Adipocyte (in vitro differentiated cells): ENCODE measurements around the gene CD44.
"Not testable (repeated sequence)": the region's sequence is repeated elsewhere in the genome, so short reads cannot be mapped to it uniquely, and the experiment has no call there.

Experiments
- DNase-seq: peaks from one replicate; pipeline ENCODE4 v3.0.0-alpha.2; 2015; ENCODE audit warnings: low read depth
- H3K27me3 ChIP-seq: replicated peaks from 2 replicates; pipeline ENCODE4 v1.7.0; 2013; ENCODE audit warnings: mild to moderate bottlenecking, low read length, moderate library complexity; ENCODE audit not compliant: control insufficient read depth, insufficient read depth
- H3K36me3 ChIP-seq: 2 replicates; pipeline ENCODE4 v1.7.0; 2013; ENCODE audit warnings: low read length, mild to moderate bottlenecking, moderate library complexity; ENCODE audit not compliant: control insufficient read depth, insufficient read depth, severe bottlenecking
- H3K4me1 ChIP-seq: 2 replicates; pipeline ENCODE4 v1.7.0; 2013; ENCODE audit warnings: mild to moderate bottlenecking, low read length, moderate library complexity; ENCODE audit not compliant: control insufficient read depth, insufficient read depth
- H3K4me3 ChIP-seq: 2 replicates; pipeline ENCODE4 v1.7.0; 2013; ENCODE audit warnings: mild to moderate bottlenecking, low read length, moderate library complexity
- H3K9ac ChIP-seq: 2 replicates; pipeline ENCODE4 v1.7.0; 2013; ENCODE audit warnings: mild to moderate bottlenecking, low read length, moderate library complexity
- H3K9me3 ChIP-seq: 2 replicates; pipeline ENCODE4 v1.7.0; 2013; ENCODE audit warnings: mild to moderate bottlenecking, low read length, moderate library complexity; ENCODE audit not compliant: control insufficient read depth

CD44 gene

DNA sequence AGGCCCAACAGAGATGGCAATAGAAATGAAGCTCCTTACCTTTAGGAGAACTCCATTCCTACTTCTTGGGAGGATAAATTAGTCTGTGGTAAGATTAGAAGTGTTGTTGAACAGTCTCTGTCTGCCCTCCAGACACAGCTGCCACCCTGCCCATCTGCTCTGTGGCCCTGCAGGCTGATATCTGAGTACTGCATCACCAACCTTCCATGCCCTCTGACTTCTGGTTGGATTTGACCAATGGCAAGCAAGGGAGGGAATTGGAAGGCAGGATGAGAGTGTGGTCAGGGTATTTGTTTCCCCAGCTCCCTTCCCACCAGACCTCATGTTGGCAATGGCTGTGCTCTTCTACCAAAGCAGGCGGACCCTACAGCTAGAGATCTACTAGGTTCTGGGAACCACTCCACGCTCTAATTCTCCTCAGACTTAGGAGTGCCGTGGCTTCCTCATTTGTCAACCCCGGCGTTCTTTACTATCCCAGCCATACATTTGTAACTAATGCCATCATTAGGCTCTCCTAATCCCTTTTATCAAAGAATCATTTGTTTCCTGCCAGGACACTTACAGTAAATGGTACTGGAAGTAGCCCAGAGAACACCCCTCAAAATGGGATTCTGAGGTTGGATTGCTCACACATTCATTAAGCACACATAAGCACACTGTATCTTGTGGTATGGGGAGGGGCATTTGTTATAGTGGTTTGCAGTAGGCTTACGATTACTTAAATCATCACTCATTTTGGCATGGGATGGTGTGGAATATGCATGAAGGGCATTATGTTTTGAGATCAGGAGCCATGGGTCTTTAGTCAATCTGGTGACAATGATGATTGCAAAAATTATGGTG is 35.4 kb upstream of the CD44 start:
- no peaks in the 10 kb centered on the region for H3K27me3 ChIP-seq
- no peak overlapping the region for H3K9ac ChIP-seq
- H3K4me1 ChIP-seq: peaks cover 38% of the 10 kb centered on the region
- H3K9me3 ChIP-seq: no peaks in the 10 kb centered on the region
- no peaks in the 10 kb centered on the region for H3K36me3 ChIP-seq
- H3K4me3 ChIP-seq: no peak overlapping the region
- DNase-seq: no peak

DNA sequence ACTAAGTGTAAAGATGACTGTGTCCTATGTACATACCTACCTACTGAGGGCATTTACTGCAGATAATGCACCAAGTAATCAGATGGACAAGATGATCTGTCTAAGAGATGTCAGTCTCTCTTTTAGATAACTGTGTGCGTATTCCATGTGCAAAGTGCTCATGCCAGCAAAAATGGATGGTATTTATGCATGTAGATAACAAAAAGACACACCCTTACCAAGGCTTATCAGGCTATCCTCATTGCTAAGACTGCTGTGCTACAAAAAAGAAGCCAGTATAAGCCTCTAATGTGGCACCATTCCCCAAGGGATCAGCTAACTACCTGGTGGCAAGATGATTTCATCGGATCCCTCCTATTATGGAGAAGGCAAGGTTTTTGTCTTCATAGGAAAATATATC is 34.3 kb upstream of the CD44 start:
- DNase-seq: no peak
- no peaks in the 10 kb centered on the region for H3K27me3 ChIP-seq
- no peak overlapping the region for H3K4me3 ChIP-seq
- no peaks in the 10 kb centered on the region for H3K9me3 ChIP-seq
- no peak overlapping the region for H3K9ac ChIP-seq
- peaks cover 28% of the 10 kb centered on the region for H3K4me1 ChIP-seq
- no peaks in the 10 kb centered on the region for H3K36me3 ChIP-seq

DNA sequence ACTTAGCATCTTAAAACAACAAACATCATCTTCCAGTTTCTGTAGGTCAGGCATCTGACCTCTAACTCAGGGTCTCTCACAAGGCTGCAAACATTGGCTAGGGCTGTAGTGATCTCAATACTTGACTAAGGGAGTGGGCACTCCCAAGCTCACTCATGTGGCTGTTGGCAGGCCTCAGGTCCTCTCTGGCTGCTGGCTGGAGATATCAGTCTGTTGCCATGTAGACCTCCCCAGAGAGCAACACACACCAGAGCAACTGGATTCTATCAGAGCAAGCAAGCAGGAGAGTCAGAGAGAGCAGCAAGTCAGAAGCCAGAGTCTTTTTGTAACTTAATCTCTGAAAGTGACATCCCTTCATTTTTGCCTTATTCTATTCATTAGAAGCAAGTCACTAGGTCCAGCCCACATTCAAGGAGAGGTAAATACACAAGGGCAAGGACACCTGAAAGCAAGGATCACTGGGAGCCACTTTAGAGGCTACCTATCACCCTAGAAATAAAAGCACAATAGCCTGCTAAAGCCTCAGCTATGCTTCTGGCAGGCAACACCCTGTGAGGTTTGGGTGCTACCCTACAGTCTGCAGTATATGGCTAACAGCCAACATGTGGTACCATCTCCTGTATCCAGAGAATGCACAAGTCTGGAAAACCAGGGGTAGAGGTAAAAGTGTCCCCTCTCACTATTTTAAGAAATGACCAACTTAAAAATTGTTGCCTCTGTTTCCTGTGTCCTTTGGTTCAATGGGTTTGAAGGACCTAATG is 33.5 kb upstream of the CD44 start:
- H3K9me3 ChIP-seq: no peaks in the 10 kb centered on the region
- no peaks in the 10 kb centered on the region for H3K36me3 ChIP-seq
- H3K27me3 ChIP-seq: no peaks in the 10 kb centered on the region
- DNase-seq: peak; percentile 40
- H3K4me1 ChIP-seq: peaks cover 20% of the 10 kb centered on the region
- no peak overlapping the region for H3K4me3 ChIP-seq
- H3K9ac ChIP-seq: peak overlapping the region; percentile 31

DNA sequence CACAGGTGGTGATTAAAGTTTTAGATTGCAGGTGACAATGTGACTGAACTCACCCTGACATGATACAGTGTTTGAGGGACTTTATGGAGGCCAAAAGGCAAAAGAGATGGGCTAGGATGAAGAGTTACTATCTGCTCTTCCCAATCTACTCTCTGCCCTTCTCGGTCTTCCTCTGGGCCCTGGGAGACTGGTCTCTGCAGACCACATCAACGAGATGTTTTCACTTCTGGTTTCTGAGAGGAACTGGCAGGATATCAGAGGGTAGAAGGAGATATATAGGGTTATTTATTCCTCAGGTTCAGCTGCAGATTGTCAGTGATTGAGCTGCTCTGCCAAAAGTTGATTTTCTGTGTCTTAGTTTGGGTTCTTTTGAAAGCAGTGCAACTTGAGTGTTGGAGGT is 32.4 kb upstream of the CD44 start:
- no peak overlapping the region for H3K9ac ChIP-seq
- H3K9me3 ChIP-seq: no peaks in the 10 kb centered on the region
- no peak overlapping the region for H3K4me3 ChIP-seq
- no peaks in the 10 kb centered on the region for H3K36me3 ChIP-seq
- H3K4me1 ChIP-seq: peaks cover 25% of the 10 kb centered on the region
- no peak for DNase-seq
- H3K27me3 ChIP-seq: no peaks in the 10 kb centered on the region

DNA sequence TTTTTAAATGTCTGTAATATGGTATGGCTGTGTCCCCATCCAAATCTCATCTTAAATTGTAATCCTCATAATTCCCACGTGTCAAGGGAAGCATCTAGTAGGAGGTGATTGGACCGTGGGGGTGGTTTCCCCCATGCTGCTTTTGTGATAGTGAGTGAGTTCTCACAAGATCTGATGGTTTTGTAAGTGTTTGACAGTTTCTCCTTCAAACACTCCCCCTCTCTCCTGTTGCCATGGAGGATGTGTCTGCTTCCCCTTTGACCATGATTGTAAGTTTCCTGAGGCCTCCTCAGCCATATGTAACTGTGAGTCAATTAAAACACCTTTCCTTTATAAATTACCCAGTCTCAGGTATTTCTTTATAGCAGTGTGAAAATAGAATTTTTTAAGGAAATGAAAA is 31.1 kb upstream of the CD44 start:
- H3K27me3 ChIP-seq: no peaks in the 10 kb centered on the region
- H3K4me1 ChIP-seq: peaks cover 21% of the 10 kb centered on the region
- no peak overlapping the region for H3K4me3 ChIP-seq
- H3K36me3 ChIP-seq: no peaks in the 10 kb centered on the region
- DNase-seq: no peak
- H3K9me3 ChIP-seq: no peaks in the 10 kb centered on the region
- H3K9ac ChIP-seq: no peak overlapping the region

DNA sequence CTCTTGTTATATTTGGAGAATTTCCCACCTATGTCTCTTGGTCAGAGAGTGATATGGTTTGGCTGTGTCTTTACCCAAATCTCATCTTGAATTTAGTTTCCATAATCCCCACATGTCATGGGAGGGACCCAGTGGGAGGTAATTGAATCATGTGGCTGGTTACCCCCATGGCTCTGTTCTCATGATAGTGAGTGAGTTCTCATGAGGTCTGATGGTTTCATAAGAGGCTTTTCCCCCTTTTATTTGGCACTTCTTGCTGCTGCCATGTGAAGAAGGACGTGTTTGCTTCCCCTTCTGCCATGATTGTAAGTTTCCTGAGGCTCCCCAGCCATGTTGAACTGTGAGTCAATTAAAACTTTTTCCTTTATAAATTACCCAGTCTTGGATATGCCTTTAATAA is 30.6 kb upstream of the CD44 start:
- H3K4me1 ChIP-seq: peaks cover 21% of the 10 kb centered on the region
- H3K27me3 ChIP-seq, DNase-seq, H3K9ac ChIP-seq, H3K4me3 ChIP-seq, H3K36me3 ChIP-seq, H3K9me3 ChIP-seq: not testable (repeated sequence)

DNA sequence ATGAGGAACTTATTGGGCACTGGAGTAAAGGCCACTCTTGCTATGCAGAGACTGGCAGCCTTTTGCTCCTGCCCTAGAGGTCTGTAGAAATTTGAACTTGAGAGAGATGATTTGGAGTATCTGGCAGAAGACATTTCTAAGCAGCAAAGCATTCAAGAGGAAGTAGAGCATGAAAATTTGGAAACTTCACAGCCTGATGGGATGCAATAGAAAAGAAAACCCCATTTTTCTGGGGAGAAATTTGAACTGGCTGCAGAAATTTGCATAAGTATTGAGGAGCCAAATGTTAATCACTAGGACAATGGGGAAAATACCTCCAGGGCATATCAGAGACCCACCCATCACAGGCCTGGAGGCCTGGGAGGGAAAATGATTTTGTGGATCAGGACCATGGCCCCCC is 29.9 kb upstream of the CD44 start:
- no peak for DNase-seq
- no peaks in the 10 kb centered on the region for H3K27me3 ChIP-seq
- H3K4me1 ChIP-seq: peaks cover 21% of the 10 kb centered on the region
- H3K4me3 ChIP-seq: no peak overlapping the region
- no peak overlapping the region for H3K9ac ChIP-seq
- H3K9me3 ChIP-seq: no peaks in the 10 kb centered on the region
- no peaks in the 10 kb centered on the region for H3K36me3 ChIP-seq

DNA sequence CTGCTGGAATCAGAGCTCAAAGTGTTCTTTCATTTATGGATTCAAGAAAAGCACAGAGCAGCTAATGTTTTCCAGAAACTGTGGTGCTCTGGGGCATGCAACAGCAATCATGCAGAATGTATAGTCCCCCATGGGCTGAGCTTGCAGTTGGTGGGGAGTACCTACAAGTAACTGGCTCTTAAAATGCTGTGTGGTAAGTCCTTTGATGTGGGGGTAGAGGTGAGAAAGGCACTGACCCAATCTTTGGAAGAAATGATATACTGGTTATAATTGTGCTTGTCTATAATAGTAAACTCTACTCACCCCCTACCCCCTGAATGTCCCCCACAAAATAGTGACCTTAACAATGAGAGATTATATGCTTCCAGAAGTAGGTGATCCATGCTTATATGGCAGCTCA is 29.1 kb upstream of the CD44 start:
- no peaks in the 10 kb centered on the region for H3K9me3 ChIP-seq
- H3K4me3 ChIP-seq: no peak overlapping the region
- no peaks in the 10 kb centered on the region for H3K36me3 ChIP-seq
- H3K4me1 ChIP-seq: peaks cover 21% of the 10 kb centered on the region
- H3K9ac ChIP-seq: no peak overlapping the region
- no peaks in the 10 kb centered on the region for H3K27me3 ChIP-seq
- DNase-seq: no peak

DNA sequence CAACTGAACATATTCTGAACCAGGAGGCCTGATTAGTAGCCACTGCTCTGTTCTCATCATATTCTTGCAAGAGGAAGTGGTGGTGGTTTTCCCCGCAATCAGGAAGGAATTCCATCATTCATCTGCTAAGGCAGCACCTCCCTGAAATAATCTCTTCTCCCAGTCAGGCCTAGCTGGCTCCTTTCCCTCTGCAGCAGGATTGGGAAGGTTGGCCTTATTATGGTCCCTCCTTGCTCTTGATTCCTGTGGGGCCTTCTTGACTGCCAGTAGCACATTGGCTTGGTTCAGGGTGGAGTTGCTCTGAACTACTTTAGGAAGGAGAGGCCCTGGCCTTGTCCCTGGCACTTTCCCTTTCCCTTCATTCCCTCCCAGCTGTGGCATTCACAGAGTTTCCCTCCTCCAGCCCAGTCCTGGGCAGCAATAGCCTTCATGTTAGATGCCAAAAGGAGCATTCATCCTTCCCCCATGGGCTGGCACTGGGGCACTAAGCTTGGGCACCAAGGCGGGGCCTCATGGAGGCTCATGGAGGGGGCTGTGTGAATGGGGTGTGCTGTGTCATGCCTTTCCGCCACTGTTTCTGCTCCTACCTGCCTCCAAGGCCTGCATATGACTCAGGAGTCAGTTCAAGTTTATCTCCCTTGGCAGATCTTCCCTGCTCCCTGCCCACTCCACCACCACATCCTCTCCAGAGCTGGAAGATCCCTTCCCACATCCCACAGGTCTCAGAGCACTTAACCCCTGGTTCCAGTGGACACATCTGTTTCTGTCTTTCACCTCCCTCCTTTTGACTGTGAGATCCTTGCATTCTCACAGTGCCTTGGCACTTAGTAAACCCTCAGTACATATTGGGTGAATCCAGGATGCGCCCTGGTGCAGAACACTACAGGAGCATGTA is 27.6 kb upstream of the CD44 start:
- peak; percentile 12 for DNase-seq
- no peak overlapping the region for H3K4me3 ChIP-seq
- peaks cover 13% of the 10 kb centered on the region for H3K4me1 ChIP-seq

DNA sequence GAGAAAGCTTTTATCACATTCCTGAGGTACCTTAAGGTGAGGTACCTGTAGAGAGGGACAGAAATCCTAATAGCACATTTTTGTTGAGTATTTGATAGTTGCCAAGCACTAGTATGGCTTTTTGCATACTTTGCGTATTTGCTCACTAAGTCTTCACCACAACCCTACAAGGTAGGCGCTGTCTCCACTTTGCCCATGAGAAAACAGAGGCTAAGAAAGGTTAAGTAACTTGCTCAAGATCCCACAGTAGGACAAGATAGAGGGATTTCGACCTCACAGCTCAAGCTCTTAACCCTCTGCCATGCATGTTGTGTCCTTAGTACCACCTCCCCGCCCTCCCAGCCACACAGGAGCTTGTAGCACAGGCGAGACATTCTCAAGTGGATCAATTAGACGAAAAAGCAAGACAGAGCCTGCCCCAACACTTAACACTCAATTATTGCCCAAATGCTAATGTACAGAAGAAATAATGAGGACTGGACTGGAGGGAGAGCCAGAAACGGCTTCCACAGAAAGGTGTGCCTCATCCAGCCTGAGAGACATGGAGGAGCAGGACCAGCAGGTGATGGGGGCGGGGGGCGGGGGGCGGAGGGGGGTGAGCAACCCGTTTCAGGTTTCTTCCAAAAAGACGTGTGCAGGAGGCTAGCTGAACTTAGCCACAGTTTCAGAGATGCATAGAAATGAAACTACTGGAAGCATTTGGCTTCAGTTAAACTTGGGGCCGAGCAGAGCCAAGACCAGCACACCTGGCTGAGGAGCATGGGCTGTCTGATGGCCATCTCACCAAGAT is 26.7 kb upstream of the CD44 start:
- H3K36me3 ChIP-seq: no peaks in the 10 kb centered on the region
- no peak for DNase-seq
- no peak overlapping the region for H3K9ac ChIP-seq
- H3K4me3 ChIP-seq: no peak overlapping the region
- peaks cover 21% of the 10 kb centered on the region for H3K4me1 ChIP-seq
- no peaks in the 10 kb centered on the region for H3K27me3 ChIP-seq
- no peaks in the 10 kb centered on the region for H3K9me3 ChIP-seq

More for the DNA sequence above, 27.6 kb upstream of the CD44 start:
- no peaks in the 10 kb centered on the region for H3K36me3 ChIP-seq
- no peaks in the 10 kb centered on the region for H3K9me3 ChIP-seq
- H3K9ac ChIP-seq: peak overlapping the region; percentile 12
- no peaks in the 10 kb centered on the region for H3K27me3 ChIP-seq
